ENCODE results near the gene PRSS57. TPM values are rescaled to one million over a fixed set of nuclear protein-coding genes. Genes with fewer than 3 reads are reported as not detected.
"Not testable (repeated sequence)": the region's sequence is repeated elsewhere in the genome, so short reads cannot be mapped to it uniquely, and the experiment has no call there.

Gene PRSS57
- polyA plus RNA-seq, 1 donor (not counting 4 experiments of a cell fraction or from before 2014, with no cell fraction given): not detected

- Histone ChIP-seq H2AFZ (ENCODE audit: control insufficient read depth, low read length) (no peak overlapping the region), H3K27ac (ENCODE audit: control insufficient read depth, insufficient read depth, low read length) (no peak overlapping the region), H3K9me1 (ENCODE audit: control insufficient read depth, extremely low read depth, insufficient read depth, low read length) (no peaks in the 10 kb centered on the region), H3K36me3 (ENCODE audit: control insufficient read depth in 2 of 2, extremely low read depth in 1 of 2, insufficient read depth in 2 of 2, low read length in 2 of 2) (no peaks in the 10 kb centered on the region), H3K27me3 (ENCODE audit: control insufficient read depth, extremely low read depth, insufficient read depth, low read length) (peaks cover 10% of the 10 kb centered on the region), H3K79me2 (ENCODE audit: control insufficient read depth, insufficient read depth, low read length) (no peaks in the 10 kb centered on the region), H3K9ac (ENCODE audit: control insufficient read depth, extremely low read depth, insufficient read depth, low read length) (no peak overlapping the region), H3K4me2 (ENCODE audit: control insufficient read depth, extremely low read depth, insufficient read depth, low read depth, low read length) (no peak overlapping the region), H3K4me1 (ENCODE audit: control insufficient read depth, extremely low read depth, insufficient read depth, low read length) (no peaks in the 10 kb centered on the region), H3K9me3 (ENCODE audit: control insufficient read depth, low read depth, low read length) (peaks cover 2% of the 10 kb centered on the region), H4K20me1 (ENCODE audit: control insufficient read depth, extremely low read depth, insufficient read depth, low read length) (no peaks in the 10 kb centered on the region), H3K4me3 (ENCODE audit: control insufficient read depth in 2 of 3, extremely low read depth in 1 of 3, insufficient read depth in 2 of 3, low read depth in 1 of 3, low read length in 3 of 3) (no peak overlapping the region)
- dilution Hi-C loops (cut with MboI; ENCODE audit: extremely low pct_ligation_motif_present, low sequenced_read_pairs): no loop called here
- DNase-seq (ENCODE audit: low read depth, low spot score) (no peak), FAIRE-seq (no peak)
- no peak for TF ChIP-seq EZH2 (IDR thresholded peaks at IDR 0.05; ENCODE audit: low read length)
- TF ChIP-seq, protein P1, sequence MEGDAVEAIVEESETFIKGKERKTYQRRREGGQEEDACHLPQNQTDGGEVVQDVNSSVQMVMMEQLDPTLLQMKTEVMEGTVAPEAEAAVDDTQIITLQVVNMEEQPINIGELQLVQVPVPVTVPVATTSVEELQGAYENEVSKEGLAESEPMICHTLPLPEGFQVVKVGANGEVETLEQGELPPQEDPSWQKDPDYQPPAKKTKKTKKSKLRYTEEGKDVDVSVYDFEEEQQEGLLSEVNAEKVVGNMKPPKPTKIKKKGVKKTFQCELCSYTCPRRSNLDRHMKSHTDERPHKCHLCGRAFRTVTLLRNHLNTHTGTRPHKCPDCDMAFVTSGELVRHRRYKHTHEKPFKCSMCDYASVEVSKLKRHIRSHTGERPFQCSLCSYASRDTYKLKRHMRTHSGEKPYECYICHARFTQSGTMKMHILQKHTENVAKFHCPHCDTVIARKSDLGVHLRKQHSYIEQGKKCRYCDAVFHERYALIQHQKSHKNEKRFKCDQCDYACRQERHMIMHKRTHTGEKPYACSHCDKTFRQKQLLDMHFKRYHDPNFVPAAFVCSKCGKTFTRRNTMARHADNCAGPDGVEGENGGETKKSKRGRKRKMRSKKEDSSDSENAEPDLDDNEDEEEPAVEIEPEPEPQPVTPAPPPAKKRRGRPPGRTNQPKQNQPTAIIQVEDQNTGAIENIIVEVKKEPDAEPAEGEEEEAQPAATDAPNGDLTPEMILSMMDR (optimal IDR thresholded peaks at IDR 0.05 in 1 of 3, IDR thresholded peaks at IDR 0.05 in 1 of 3, conservative IDR thresholded peaks at IDR 0.05 in 1 of 3; ENCODE audit: extremely low read depth in 1 of 3, insufficient read depth in 2 of 3, low read length in 3 of 3): no peak
Observed at GRCh38 chr19:703329-703650, 8.0 kb upstream of the PRSS57 start.

DNA sequence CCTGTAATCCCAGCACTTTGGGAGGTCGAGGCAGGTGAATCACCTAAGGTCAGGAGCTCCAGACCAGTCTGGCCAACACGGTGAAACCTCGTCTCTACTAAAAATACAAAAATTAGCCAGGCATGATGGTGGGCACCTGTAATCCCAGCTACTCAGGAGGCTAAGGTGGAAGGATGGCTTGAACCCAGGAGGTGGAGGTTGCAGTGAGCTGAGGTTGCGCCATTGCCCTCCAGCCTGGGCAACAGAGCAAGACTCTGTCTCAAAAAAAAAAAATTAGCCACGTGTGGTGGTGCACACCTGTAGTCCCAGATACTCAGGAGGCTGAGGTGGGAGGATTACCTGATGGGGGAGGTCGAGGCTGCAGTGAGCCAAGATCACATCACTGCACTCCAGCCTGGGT, 7.6 kb upstream of the PRSS57 start:
- H3K36me3 ChIP-seq (ENCODE audit: control insufficient read depth in 2 of 2, extremely low read depth in 1 of 2, insufficient read depth in 2 of 2, low read length in 2 of 2); H3K9ac ChIP-seq (ENCODE audit: control insufficient read depth, extremely low read depth, insufficient read depth, low read length); H3K9me3 ChIP-seq (ENCODE audit: control insufficient read depth, low read depth, low read length); H3K4me2 ChIP-seq (ENCODE audit: control insufficient read depth, extremely low read depth, insufficient read depth, low read depth, low read length); H3K4me3 ChIP-seq (ENCODE audit: control insufficient read depth in 2 of 3, extremely low read depth in 1 of 3, insufficient read depth in 2 of 3, low read depth in 1 of 3, low read length in 3 of 3); dilution Hi-C loops (cut with MboI; ENCODE audit: extremely low pct_ligation_motif_present, low sequenced_read_pairs); H3K9me1 ChIP-seq (ENCODE audit: control insufficient read depth, extremely low read depth, insufficient read depth, low read length); H3K4me1 ChIP-seq (ENCODE audit: control insufficient read depth, extremely low read depth, insufficient read depth, low read length); FAIRE-seq; H3K79me2 ChIP-seq (ENCODE audit: control insufficient read depth, insufficient read depth, low read length); DNase-seq (ENCODE audit: low read depth, low spot score); H2AFZ ChIP-seq (ENCODE audit: control insufficient read depth, low read length); H3K27me3 ChIP-seq (ENCODE audit: control insufficient read depth, extremely low read depth, insufficient read depth, low read length); H4K20me1 ChIP-seq (ENCODE audit: control insufficient read depth, extremely low read depth, insufficient read depth, low read length); H3K27ac ChIP-seq (ENCODE audit: control insufficient read depth, insufficient read depth, low read length): not testable (repeated sequence)

DNA sequence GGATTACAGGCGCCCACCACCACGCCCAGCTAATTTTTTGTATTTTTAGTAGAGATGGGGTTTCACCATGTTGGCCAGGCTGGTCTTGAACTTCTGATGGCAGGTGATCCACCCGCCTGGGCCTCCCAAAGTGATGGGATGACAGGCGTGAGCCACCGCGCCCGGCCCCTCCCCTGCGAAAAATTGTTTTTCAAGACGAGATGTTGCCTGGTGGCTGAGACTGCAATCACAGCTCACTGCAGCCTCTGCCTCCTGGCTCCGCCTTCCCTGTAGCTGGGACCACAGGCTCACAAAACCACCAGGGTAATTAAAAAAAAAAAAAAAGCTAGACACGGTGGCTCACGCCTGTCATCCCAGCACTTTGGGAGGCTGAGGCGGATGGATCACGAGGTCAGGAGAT, 4.6 kb upstream of the PRSS57 start:
- H3K9me3 ChIP-seq (ENCODE audit: control insufficient read depth, low read depth, low read length); H3K79me2 ChIP-seq (ENCODE audit: control insufficient read depth, insufficient read depth, low read length); H3K4me2 ChIP-seq (ENCODE audit: control insufficient read depth, extremely low read depth, insufficient read depth, low read depth, low read length); H3K9ac ChIP-seq (ENCODE audit: control insufficient read depth, extremely low read depth, insufficient read depth, low read length); H3K27ac ChIP-seq (ENCODE audit: control insufficient read depth, insufficient read depth, low read length); FAIRE-seq; H3K4me3 ChIP-seq (ENCODE audit: control insufficient read depth in 2 of 3, extremely low read depth in 1 of 3, insufficient read depth in 2 of 3, low read depth in 1 of 3, low read length in 3 of 3); DNase-seq (ENCODE audit: low read depth, low spot score); H3K4me1 ChIP-seq (ENCODE audit: control insufficient read depth, extremely low read depth, insufficient read depth, low read length); H2AFZ ChIP-seq (ENCODE audit: control insufficient read depth, low read length); H4K20me1 ChIP-seq (ENCODE audit: control insufficient read depth, extremely low read depth, insufficient read depth, low read length); H3K36me3 ChIP-seq (ENCODE audit: control insufficient read depth in 2 of 2, extremely low read depth in 1 of 2, insufficient read depth in 2 of 2, low read length in 2 of 2); H3K27me3 ChIP-seq (ENCODE audit: control insufficient read depth, extremely low read depth, insufficient read depth, low read length); H3K9me1 ChIP-seq (ENCODE audit: control insufficient read depth, extremely low read depth, insufficient read depth, low read length); dilution Hi-C loops (cut with MboI; ENCODE audit: extremely low pct_ligation_motif_present, low sequenced_read_pairs): not testable (repeated sequence)

DNA sequence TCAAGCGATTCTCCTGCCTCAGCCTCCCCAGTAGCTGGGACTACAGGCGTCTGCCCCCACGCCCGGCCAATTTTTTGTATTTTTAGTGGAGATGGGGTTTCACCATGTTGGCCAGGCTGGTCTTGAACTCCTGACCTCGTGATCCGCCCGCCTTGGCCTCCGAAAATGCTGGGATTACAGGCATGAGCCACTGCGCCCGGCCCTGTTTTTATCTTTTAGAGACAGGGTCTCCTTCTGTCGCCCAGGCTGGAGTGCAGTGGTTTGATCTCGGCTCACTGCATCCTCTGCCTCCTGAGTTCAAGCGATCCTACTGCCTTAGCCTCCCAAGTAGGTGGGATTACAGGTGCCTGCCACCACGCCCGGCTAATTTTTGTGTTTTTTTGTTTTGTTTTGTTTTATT, 3.3 kb upstream of the PRSS57 start:
- H3K9ac ChIP-seq (ENCODE audit: control insufficient read depth, extremely low read depth, insufficient read depth, low read length); H3K4me1 ChIP-seq (ENCODE audit: control insufficient read depth, extremely low read depth, insufficient read depth, low read length); H2AFZ ChIP-seq (ENCODE audit: control insufficient read depth, low read length); H3K4me3 ChIP-seq (ENCODE audit: control insufficient read depth in 2 of 3, extremely low read depth in 1 of 3, insufficient read depth in 2 of 3, low read depth in 1 of 3, low read length in 3 of 3); H3K27me3 ChIP-seq (ENCODE audit: control insufficient read depth, extremely low read depth, insufficient read depth, low read length); H3K27ac ChIP-seq (ENCODE audit: control insufficient read depth, insufficient read depth, low read length); DNase-seq (ENCODE audit: low read depth, low spot score); H3K79me2 ChIP-seq (ENCODE audit: control insufficient read depth, insufficient read depth, low read length); H3K4me2 ChIP-seq (ENCODE audit: control insufficient read depth, extremely low read depth, insufficient read depth, low read depth, low read length); H3K36me3 ChIP-seq (ENCODE audit: control insufficient read depth in 2 of 2, extremely low read depth in 1 of 2, insufficient read depth in 2 of 2, low read length in 2 of 2); FAIRE-seq; dilution Hi-C loops (cut with MboI; ENCODE audit: extremely low pct_ligation_motif_present, low sequenced_read_pairs); H4K20me1 ChIP-seq (ENCODE audit: control insufficient read depth, extremely low read depth, insufficient read depth, low read length); H3K9me1 ChIP-seq (ENCODE audit: control insufficient read depth, extremely low read depth, insufficient read depth, low read length); H3K9me3 ChIP-seq (ENCODE audit: control insufficient read depth, low read depth, low read length): not testable (repeated sequence)

Data from keratinocyte (primary cell).